KMS-11 (cell line): Measurements from ENCODE around the gene SLC25A3.
"Not testable (repeated sequence)": the region's sequence is repeated elsewhere in the genome, so short reads cannot be mapped to it uniquely, and the experiment has no call there.

Source experiments
- H2AFZ ChIP-seq: fragments of 200-600 bp; sonication (generic); 2 replicates; pipeline ENCODE4 v1.6.1; 2016; ENCODE audit warnings: antibody characterized with exemption, mixed run types, low read depth
- H3K27ac ChIP-seq: fragments of 200-600 bp; sonication (generic); 2 replicates; pipeline ENCODE4 v1.6.1; 2016; ENCODE audit warnings: mild to moderate bottlenecking, mixed run types
- H3K27me3 ChIP-seq: fragments of 200-600 bp; sonication (generic); 2 replicates; pipeline ENCODE4 v1.6.1; 2017; ENCODE audit warnings: mild to moderate bottlenecking, low read depth, mixed run types, moderate library complexity; ENCODE audit not compliant: insufficient read depth
- H3K36me3 ChIP-seq: fragments of 200-600 bp; sonication (generic); 2 replicates; pipeline ENCODE4 v1.6.1; 2017; ENCODE audit warnings: mild to moderate bottlenecking, mixed run types; ENCODE audit not compliant: insufficient read depth
- H3K4me1 ChIP-seq: fragments of 200-600 bp; sonication (generic); 2 replicates; pipeline ENCODE4 v1.6.1; 2016; ENCODE audit warnings: mild to moderate bottlenecking, low read depth, mixed run types; ENCODE audit not compliant: poor library complexity, severe bottlenecking
- H3K4me2 ChIP-seq: fragments of 200-600 bp; sonication (generic); 2 replicates; pipeline ENCODE4 v1.7.0; 2016; ENCODE audit warnings: mild to moderate bottlenecking, mixed run types
- H3K4me3 ChIP-seq: fragments of 200-600 bp; sonication (generic); IDR thresholded peaks from 2 replicates; pipeline ENCODE4 v1.6.1; 2017; ENCODE audit warnings: low read depth, low read length, mixed read lengths; ENCODE audit not compliant: insufficient read depth
- H3K79me2 ChIP-seq: fragments of 200-600 bp; sonication (generic); 2 replicates; pipeline ENCODE4 v1.6.1; 2016; ENCODE audit warnings: low read depth, mixed run types; ENCODE audit not compliant: insufficient read depth
- H3K9ac ChIP-seq: fragments of 200-600 bp; sonication (generic); 2 replicates; pipeline ENCODE4 v1.6.1; 2016; ENCODE audit warnings: mild to moderate bottlenecking, mixed run types
- H4K20me1 ChIP-seq: fragments of 200-600 bp; sonication (generic); 2 replicates; pipeline ENCODE4 v1.6.1; 2016; ENCODE audit warnings: mild to moderate bottlenecking, mixed run types; ENCODE audit not compliant: insufficient read depth
- TF ChIP-seq, protein P1 (sequence below): fragments of 200-600 bp; sonication (generic); conservative IDR thresholded peaks from 2 replicates; pipeline ENCODE4 v1.6.1; 2017; ENCODE audit warnings: low read depth, mild to moderate bottlenecking, antibody characterized with exemption, low read length, moderate library complexity, mixed read lengths

SLC25A3 gene

DNA sequence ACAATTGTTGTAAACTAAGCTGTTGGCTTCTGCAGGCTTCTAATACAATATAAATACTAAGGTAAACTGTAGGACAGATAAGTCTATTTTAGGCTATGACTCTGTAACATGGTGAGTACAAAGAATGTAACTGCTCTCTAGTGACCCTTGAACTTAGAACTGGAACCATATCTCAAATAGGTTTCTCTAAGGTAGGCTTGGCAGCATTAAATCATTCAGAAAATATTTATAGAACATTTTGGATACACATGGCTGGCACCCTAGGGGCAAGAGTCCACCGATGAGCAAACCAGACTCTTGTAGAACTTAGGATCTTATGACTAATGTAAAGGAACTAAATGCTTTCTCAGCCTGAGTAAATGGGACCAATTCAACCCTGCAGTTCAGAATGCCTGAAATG, 19.4 kb upstream of the SLC25A3 start:
- Histone ChIP-seq H3K36me3 (no peaks in the 10 kb centered on the region), H3K27me3 (no peaks in the 10 kb centered on the region), H3K4me1 (peaks cover 5% of the 10 kb centered on the region), H3K4me3 (no peak overlapping the region), H3K9ac (no peak overlapping the region), H4K20me1 (no peaks in the 10 kb centered on the region), H3K4me2 (no peak overlapping the region), H2AFZ (no peak overlapping the region), H3K79me2 (no peaks in the 10 kb centered on the region), H3K27ac (no peak overlapping the region)
- TF ChIP-seq, protein P1, sequence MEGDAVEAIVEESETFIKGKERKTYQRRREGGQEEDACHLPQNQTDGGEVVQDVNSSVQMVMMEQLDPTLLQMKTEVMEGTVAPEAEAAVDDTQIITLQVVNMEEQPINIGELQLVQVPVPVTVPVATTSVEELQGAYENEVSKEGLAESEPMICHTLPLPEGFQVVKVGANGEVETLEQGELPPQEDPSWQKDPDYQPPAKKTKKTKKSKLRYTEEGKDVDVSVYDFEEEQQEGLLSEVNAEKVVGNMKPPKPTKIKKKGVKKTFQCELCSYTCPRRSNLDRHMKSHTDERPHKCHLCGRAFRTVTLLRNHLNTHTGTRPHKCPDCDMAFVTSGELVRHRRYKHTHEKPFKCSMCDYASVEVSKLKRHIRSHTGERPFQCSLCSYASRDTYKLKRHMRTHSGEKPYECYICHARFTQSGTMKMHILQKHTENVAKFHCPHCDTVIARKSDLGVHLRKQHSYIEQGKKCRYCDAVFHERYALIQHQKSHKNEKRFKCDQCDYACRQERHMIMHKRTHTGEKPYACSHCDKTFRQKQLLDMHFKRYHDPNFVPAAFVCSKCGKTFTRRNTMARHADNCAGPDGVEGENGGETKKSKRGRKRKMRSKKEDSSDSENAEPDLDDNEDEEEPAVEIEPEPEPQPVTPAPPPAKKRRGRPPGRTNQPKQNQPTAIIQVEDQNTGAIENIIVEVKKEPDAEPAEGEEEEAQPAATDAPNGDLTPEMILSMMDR = no peak

DNA sequence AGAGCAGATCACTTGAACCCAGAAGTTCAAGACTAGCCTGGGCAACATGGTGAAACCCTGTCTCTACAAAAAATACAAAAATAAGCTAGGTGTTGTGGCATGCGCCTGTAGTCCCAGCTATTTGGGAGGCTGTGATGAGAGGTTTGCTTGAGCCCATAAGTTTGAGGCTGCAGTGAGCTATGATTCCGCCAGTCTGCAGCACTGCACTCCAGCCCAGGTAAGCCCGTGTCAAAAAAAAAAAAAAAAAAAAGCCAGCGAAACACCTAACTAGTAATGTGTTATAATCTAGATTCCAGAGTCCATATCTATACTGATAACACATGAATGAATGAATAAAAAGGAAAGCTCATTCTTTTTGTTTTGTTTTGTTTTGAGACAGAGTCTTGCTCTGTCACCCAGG, 18.5 kb upstream of the SLC25A3 start:
- no peak overlapping the region for H2AFZ ChIP-seq
- H3K36me3 ChIP-seq = no peaks in the 10 kb centered on the region
- H3K4me2 ChIP-seq = no peak overlapping the region
- H3K27ac ChIP-seq = no peak overlapping the region
- no peaks in the 10 kb centered on the region for H3K27me3 ChIP-seq
- no peak overlapping the region for H3K4me3 ChIP-seq
- peaks cover 6% of the 10 kb centered on the region for H3K4me1 ChIP-seq
- H3K79me2 ChIP-seq = no peaks in the 10 kb centered on the region
- TF ChIP-seq, protein P1 = no peak
- no peaks in the 10 kb centered on the region for H4K20me1 ChIP-seq
- H3K9ac ChIP-seq = no peak overlapping the region

DNA sequence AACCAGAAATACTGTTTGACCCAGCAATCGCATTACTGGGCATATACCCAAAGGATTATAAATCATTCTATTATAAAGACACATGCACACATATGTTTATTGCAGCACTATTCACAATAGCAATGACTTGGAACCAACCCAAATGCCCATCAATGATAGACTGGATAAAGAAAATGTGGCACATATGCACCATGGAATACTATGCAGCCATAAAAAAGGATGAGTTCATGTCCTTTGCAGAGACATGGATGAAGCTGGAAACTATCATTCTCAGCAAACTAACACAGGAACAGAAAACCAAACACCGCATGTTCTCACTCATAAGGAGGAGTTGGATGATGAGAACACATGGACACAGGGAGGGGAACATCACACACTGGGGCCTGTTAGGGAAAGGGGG, 16.7 kb upstream of the SLC25A3 start:
- not testable (repeated sequence) for H3K4me3 ChIP-seq

DNA sequence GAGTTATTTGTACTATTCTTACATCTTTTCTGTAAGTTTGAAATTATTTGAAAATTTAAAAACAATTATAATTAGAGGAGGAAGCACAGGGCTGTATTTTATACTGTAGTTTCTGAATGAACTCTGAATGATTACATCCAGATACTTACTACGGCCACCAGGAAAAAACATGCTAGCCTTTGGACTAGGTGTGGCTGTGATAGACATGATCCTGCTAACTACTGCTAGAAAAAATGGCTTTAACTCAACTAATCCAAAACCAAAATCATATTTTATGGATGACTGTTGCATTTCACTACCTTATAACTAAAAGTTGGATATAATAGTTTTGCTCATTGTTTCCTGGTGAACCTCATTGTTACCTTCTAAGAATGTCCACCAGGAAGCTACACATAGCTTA, 15.1 kb upstream of the SLC25A3 start:
- Histone ChIP-seq H3K27me3 (no peaks in the 10 kb centered on the region), H3K27ac (no peak overlapping the region), H4K20me1 (no peaks in the 10 kb centered on the region), H3K4me2 (no peak overlapping the region), H3K9ac (no peak overlapping the region), H3K4me1 (peaks cover 6% of the 10 kb centered on the region), H2AFZ (no peak overlapping the region), H3K36me3 (no peaks in the 10 kb centered on the region), H3K79me2 (no peaks in the 10 kb centered on the region), H3K4me3 (no peak overlapping the region)
- TF ChIP-seq, protein P1 = no peak

More for the DNA sequence above, 16.7 kb upstream of the SLC25A3 start:
- H4K20me1 ChIP-seq, H3K4me1 ChIP-seq, H3K9ac ChIP-seq, H3K36me3 ChIP-seq, H2AFZ ChIP-seq, H3K4me2 ChIP-seq, H3K27me3 ChIP-seq, H3K79me2 ChIP-seq, H3K27ac ChIP-seq: not testable (repeated sequence)

DNA sequence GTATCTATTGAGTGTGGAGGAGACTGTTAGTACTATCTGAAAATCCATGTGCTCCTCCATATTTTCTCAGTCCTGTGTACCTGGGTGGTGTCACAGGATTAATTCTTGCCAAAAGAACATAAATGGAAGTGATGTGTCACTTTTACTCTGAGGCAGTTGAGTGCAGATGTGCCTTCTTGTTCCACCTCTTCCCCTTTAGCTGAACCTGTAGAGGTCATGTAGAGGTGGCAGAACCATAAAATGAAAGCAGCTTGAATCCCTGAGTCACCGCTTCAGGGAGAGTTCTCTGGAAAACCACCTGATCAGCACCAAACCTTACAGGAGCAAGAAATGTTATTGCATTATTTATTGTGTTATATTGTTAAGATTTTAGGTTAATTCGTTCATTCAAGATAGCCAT, 14.7 kb upstream of the SLC25A3 start:
- no peaks in the 10 kb centered on the region for H4K20me1 ChIP-seq
- peaks cover 6% of the 10 kb centered on the region for H3K4me1 ChIP-seq
- no peak overlapping the region for H3K4me3 ChIP-seq
- no peak overlapping the region for H2AFZ ChIP-seq
- TF ChIP-seq, protein P1 = no peak
- no peaks in the 10 kb centered on the region for H3K79me2 ChIP-seq
- no peaks in the 10 kb centered on the region for H3K27me3 ChIP-seq
- H3K27ac ChIP-seq = no peak overlapping the region
- H3K4me2 ChIP-seq = no peak overlapping the region
- H3K36me3 ChIP-seq = no peaks in the 10 kb centered on the region
- H3K9ac ChIP-seq = no peak overlapping the region
